HG02973 (cell line): ENCODE data around the gene ACOT8.
"Not testable (repeated sequence)": the region's sequence is repeated elsewhere in the genome, so short reads cannot be mapped to it uniquely, and the experiment has no call there.

ENCODE experiments used
- ATAC-seq: cut with Tn5 transposase; IDR thresholded peaks from one replicate; pipeline ENCODE4 v1.9.1; 2021; ENCODE audit warnings: moderate library complexity; ENCODE audit not compliant: unreplicated experiment

The ACOT8 gene

GRCh38 chr20:45857114-45857881, at the start of gene ACOT8, which contains the start of gene ZSWIM3:
TSS of gene ACOT8 (minus strand) at chr20:45857392. CDS start at chr20:45857315, 77 bp downstream.
TSS of gene ZSWIM3 (plus strand) at chr20:45857614. CDS start at chr20:45857826, 212 bp downstream.
- peak; percentile 94 for ATAC-seq

GRCh38 chr20:45905505-45906079, 48.4 kb upstream of the ACOT8 start:
- no peak for ATAC-seq

GRCh38 chr20:45904583-45905504, 47.7 kb upstream of the ACOT8 start:
- no peak for ATAC-seq

GRCh38 chr20:45902199-45902701, 45.1 kb upstream of the ACOT8 start:
- no peak for ATAC-seq

- ATAC-seq, result not testable (repeated sequence)
Measured at GRCh38 chr20:45901332-45901731, 44.1 kb upstream of the ACOT8 start.

- no peak for ATAC-seq
Measured at GRCh38 chr20:45899046-45899835, 42.0 kb upstream of the ACOT8 start.

GRCh38 chr20:45898285-45898684, 41.1 kb upstream of the ACOT8 start:
- ATAC-seq, result no peak

- no peak for ATAC-seq
Measured at GRCh38 chr20:45897692-45898091, 40.5 kb upstream of the ACOT8 start.

- ATAC-seq, result no peak
Measured at GRCh38 chr20:45897289-45897688, 40.1 kb upstream of the ACOT8 start.

- no peak for ATAC-seq
Measured at GRCh38 chr20:45896641-45897161, 39.5 kb upstream of the ACOT8 start.

GRCh38 chr20:45894797-45895196, 37.6 kb upstream of the ACOT8 start:
- no peak for ATAC-seq

GRCh38 chr20:45893831-45894230, 36.6 kb upstream of the ACOT8 start:
- ATAC-seq, result no peak

- no peak for ATAC-seq
Measured at GRCh38 chr20:45892828-45893500, 35.8 kb upstream of the ACOT8 start.

GRCh38 chr20:45892049-45892825, 35.0 kb upstream of the ACOT8 start:
- no peak for ATAC-seq

- peak; percentile 66 for ATAC-seq
Measured at GRCh38 chr20:45890985-45891983, 34.1 kb upstream of the ACOT8 start, which contains the start of the genes CTSA and NEURL2. TSS of gene CTSA (plus strand) at chr20:45891335. CDS start at chr20:45891569, 234 bp downstream. TSS of gene NEURL2 (minus strand) at chr20:45891208. CDS start at chr20:45890991, 217 bp downstream.

GRCh38 chr20:45890077-45890984, 33.1 kb upstream of the ACOT8 start:
- ATAC-seq, result peak; percentile 25
